Measurements from ENCODE around the gene ASXL1.
A peak's percentile ranks its signal among the peaks of the same experiment; 100 is the strongest.
"Not testable (repeated sequence)": the region's sequence is repeated elsewhere in the genome, so short reads cannot be mapped to it uniquely, and the experiment has no call there.

The ASXL1 gene

GRCh38 chr20:32407131-32407750 is 49.1 kb downstream of the ASXL1 start:
- not testable (repeated sequence) for DNase-seq (ENCODE audit: low read depth)

- no peak for DNase-seq (ENCODE audit: low read depth)
Observed at GRCh38 chr20:32411955-32412706, 54.0 kb downstream of the ASXL1 start.

GRCh38 chr20:32415494-32415893 is 57.4 kb downstream of the ASXL1 start:
- no peak for DNase-seq (ENCODE audit: low read depth)

GRCh38 chr20:32416206-32416605 is 58.1 kb downstream of the ASXL1 start:
- DNase-seq (ENCODE audit: low read depth): no peak

- DNase-seq (ENCODE audit: low read depth): no peak
Observed at GRCh38 chr20:32418376-32418775, 60.2 kb downstream of the ASXL1 start.

- DNase-seq (ENCODE audit: low read depth): no peak
Observed at GRCh38 chr20:32421290-32421689, 63.2 kb downstream of the ASXL1 start.

GRCh38 chr20:32427996-32428395 is 69.9 kb downstream of the ASXL1 start:
- no peak for DNase-seq (ENCODE audit: low read depth)

- no peak for DNase-seq (ENCODE audit: low read depth)
Observed at GRCh38 chr20:32429343-32429742, 71.2 kb downstream of the ASXL1 start.

GRCh38 chr20:32429745-32430360 is 71.7 kb downstream of the ASXL1 start:
- no peak for DNase-seq (ENCODE audit: low read depth)

GRCh38 chr20:32431457-32431856 is 73.3 kb downstream of the ASXL1 start:
- no peak for DNase-seq (ENCODE audit: low read depth)

- DNase-seq (ENCODE audit: low read depth): no peak
Observed at GRCh38 chr20:32432277-32432676, 74.1 kb downstream of the ASXL1 start.

GRCh38 chr20:32433311-32434021 is 75.3 kb downstream of the ASXL1 start:
- DNase-seq (ENCODE audit: low read depth): no peak

GRCh38 chr20:32434434-32434833 is 76.3 kb downstream of the ASXL1 start:
- DNase-seq (ENCODE audit: low read depth): no peak

GRCh38 chr20:32435449-32436107 is 77.4 kb downstream of the ASXL1 start:
- DNase-seq (ENCODE audit: low read depth): no peak

- no peak for DNase-seq (ENCODE audit: low read depth)
Observed at GRCh38 chr20:32436142-32436861, 78.2 kb downstream of the ASXL1 start.

- no peak for DNase-seq (ENCODE audit: low read depth)
Observed at GRCh38 chr20:32436968-32437367, 78.8 kb downstream of the ASXL1 start.

- no peak for DNase-seq (ENCODE audit: low read depth)
Observed at GRCh38 chr20:32437391-32438074, 79.4 kb downstream of the ASXL1 start.

- no peak for DNase-seq (ENCODE audit: low read depth)
Observed at GRCh38 chr20:32438331-32438858, 80.3 kb downstream of the ASXL1 start.

- DNase-seq (ENCODE audit: low read depth): peak; percentile 26
Observed at GRCh38 chr20:32439132-32439829, 81.2 kb downstream of the ASXL1 start.

All from fibroblast of the conjunctiva (primary cell).